HAP-1 (cell line): Measurements from ENCODE around the gene CHODL.

ENCODE experiments used
- DNase-seq, 2 experiments: peaks; one replicate each; pipeline ENCODE4 v3.0.0-alpha.2; 2016 to 2020; ENCODE audit warnings: low spot score in 2 of 2
- H3K27me3 ChIP-seq: fragments of 250-450 bp; sonication (Bioruptor Pico); 2 replicates; pipeline ENCODE4 v1.5.1; 2020; ENCODE audit warnings: low read depth, mild to moderate bottlenecking, moderate library complexity
- H3K36me3 ChIP-seq: fragments of 250-450 bp; sonication (Bioruptor Pico); replicated peaks from 2 replicates; pipeline ENCODE4 v1.5.1; 2020; ENCODE audit warnings: mild to moderate bottlenecking
- H3K4me1 ChIP-seq: fragments of 250-450 bp; sonication (Bioruptor Pico); 2 replicates; pipeline ENCODE4 v1.5.1; 2020; ENCODE audit warnings: mild to moderate bottlenecking
- H3K4me3 ChIP-seq: fragments of 250-450 bp; sonication (Bioruptor Pico); 2 replicates; pipeline ENCODE4 v1.5.1; 2020; ENCODE audit warnings: mild to moderate bottlenecking, moderate library complexity
- H3K9me3 ChIP-seq: fragments of 250-450 bp; sonication (Bioruptor Pico); 2 replicates; pipeline ENCODE4 v1.5.1; 2020; ENCODE audit warnings: mild to moderate bottlenecking, moderate library complexity
- in situ Hi-C: fragments of 300-500 bp; cut with MboI; formaldehyde crosslinking; loops from 3 replicates; pipeline ENCODE4 v1.14.3; 2020; ENCODE audit warnings: low sequenced_read_pairs, inconsistent platforms, mixed read lengths

The CHODL gene

DNA sequence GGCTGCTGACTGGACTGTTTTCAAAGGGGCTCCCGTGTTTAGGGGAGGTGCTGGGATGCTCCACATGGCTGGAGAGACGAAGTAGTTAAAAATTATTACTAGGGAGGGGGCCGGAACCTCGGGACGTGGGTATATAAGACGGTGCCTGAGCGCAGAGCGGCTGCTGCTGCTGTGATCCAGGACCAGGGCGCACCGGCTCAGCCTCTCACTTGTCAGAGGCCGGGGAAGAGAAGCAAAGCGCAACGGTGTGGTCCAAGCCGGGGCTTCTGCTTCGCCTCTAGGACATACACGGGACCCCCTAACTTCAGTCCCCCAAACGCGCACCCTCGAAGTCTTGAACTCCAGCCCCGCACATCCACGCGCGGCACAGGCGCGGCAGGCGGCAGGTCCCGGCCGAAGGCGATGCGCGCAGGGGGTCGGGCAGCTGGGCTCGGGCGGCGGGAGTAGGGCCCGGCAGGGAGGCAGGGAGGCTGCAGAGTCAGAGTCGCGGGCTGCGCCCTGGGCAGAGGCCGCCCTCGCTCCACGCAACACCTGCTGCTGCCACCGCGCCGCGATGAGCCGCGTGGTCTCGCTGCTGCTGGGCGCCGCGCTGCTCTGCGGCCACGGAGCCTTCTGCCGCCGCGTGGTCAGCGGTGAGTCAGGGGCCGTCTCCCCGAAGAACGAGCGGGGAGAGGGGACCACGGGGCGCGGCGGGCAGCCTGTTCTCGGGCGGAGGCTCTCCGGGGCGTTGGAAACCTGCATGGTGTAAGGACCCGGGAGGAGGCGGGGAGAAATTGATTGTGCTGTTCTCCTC is at the start of gene CHODL:
CHODL (plus strand) TSS at position 163 of the 793 bp plus-strand sequence; CDS start at position 554, 391 bp downstream.
- Histone ChIP-seq H3K27me3 (0 out of 2 replicates have a peak, but pooled peaks cover 3% of the 10 kb centered on the region), H3K9me3 (no peaks in the 10 kb centered on the region), H3K4me1 (no peaks in the 10 kb centered on the region), H3K36me3 (no peaks in the 10 kb centered on the region), H3K4me3 (peak within 1 kb of the TSS; percentile 26)
- in situ Hi-C loops, result no loop called here
- peak in 1 of 2 experiments; percentile 12 for DNase-seq

DNA sequence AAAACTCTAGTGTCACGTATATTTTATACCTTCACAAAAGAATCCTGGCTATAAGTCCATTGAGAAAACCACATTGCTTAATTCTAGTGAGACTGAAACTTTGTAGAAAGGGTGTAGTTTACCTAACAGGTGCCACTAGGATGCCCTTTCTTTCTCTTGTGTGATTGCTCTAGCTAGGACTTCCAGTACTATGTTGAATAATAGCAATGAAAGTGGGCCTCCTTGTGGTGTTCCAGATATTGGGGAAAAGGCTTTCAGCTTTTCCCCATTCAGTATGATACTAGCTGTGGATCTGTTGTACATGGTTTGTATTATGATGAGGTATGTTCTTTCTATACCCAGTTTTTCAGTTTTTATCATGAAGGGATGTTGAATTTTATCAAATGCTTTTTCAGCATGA is 39.7 kb upstream of the CHODL start:
- no peaks in the 10 kb centered on the region for H3K27me3 ChIP-seq
- H3K4me1 ChIP-seq, result no peaks in the 10 kb centered on the region
- DNase-seq, result no peak
- no peaks in the 10 kb centered on the region for H3K36me3 ChIP-seq
- H3K9me3 ChIP-seq, result no peaks in the 10 kb centered on the region
- in situ Hi-C loops, result no loop called here
- no peak overlapping the region for H3K4me3 ChIP-seq

DNA sequence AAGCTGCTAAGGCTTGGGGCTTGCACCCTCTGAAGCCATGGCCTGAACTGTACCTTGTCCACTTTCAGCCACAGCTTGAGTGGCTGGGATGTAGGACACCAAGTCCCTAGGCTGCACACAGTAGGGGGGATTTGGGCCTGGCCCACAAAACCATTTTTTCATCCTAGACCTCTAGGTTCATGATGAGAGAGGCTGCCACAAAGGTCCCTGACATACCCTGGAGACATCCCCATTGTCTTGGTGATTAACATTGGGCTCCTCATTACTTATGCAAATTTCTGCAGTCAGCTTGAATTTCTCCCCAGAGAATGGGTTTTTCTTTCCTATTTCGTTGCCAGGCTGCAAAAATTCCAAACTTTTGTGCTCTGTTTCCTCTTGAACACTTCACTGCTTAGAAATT is 26.3 kb upstream of the CHODL start:
- Histone ChIP-seq H3K9me3 (0 out of 2 replicates have a peak, but pooled peaks cover 2% of the 10 kb centered on the region), H3K27me3 (no peaks in the 10 kb centered on the region; the same call in 1 of the 2 replicates), H3K36me3 (no peaks in the 10 kb centered on the region), H3K4me1 (no peaks in the 10 kb centered on the region), H3K4me3 (no peak overlapping the region)
- in situ Hi-C loops, result no loop called here
- no peak for DNase-seq

GRCh38 chr21:18220498-18220897 is 24.1 kb upstream of the CHODL start:
- Histone ChIP-seq H3K36me3 (no peaks in the 10 kb centered on the region), H3K27me3 (no peaks in the 10 kb centered on the region; the same call in 1 of the 2 replicates), H3K9me3 (0 out of 2 replicates have a peak, but pooled peaks cover 2% of the 10 kb centered on the region), H3K4me1 (no peaks in the 10 kb centered on the region), H3K4me3 (no peak overlapping the region)
- in situ Hi-C loops, result no loop called here
- DNase-seq, result no peak

DNA sequence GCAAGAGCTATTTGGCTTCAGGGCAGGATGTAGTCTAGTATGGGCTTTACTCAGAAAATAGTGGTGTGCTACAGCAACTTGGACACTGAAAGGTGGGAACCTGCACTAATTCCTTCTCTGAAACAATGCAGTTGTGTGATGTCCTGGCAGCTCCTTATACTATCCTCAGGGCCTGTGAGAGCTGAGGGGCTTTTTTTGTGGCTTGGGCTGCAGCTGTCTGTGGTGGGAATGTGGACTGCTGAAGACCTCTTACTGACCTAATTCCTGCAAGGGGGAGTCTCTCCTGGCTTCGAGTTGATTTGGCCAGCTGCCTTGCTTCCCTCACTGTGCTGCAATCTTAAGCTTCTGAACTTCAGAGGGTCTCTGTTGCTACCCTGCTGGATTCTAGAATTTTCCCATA is 22.3 kb upstream of the CHODL start:
- H3K4me1 ChIP-seq, result no peaks in the 10 kb centered on the region
- no peaks in the 10 kb centered on the region for H3K36me3 ChIP-seq
- H3K27me3 ChIP-seq, result no peaks in the 10 kb centered on the region
- H3K9me3 ChIP-seq, result 0 out of 2 replicates have a peak, but pooled peaks cover 2% of the 10 kb centered on the region
- in situ Hi-C loops, result no loop called here
- no peak overlapping the region for H3K4me3 ChIP-seq
- no peak for DNase-seq

GRCh38 chr21:18228060-18228739 is 16.4 kb upstream of the CHODL start:
- H3K36me3 ChIP-seq, result no peaks in the 10 kb centered on the region
- no peak for DNase-seq
- H3K27me3 ChIP-seq, result no peaks in the 10 kb centered on the region
- in situ Hi-C loops, result no loop called here
- H3K4me1 ChIP-seq, result no peaks in the 10 kb centered on the region
- no peaks in the 10 kb centered on the region for H3K9me3 ChIP-seq
- no peak overlapping the region for H3K4me3 ChIP-seq

- in situ Hi-C loops, result no loop called here
Measured at GRCh38 chr21:18235545-18235944, 9.1 kb upstream of the CHODL start.

GRCh38 chr21:18245464-18245967 is 883 bp downstream of the CHODL start:
- 0 out of 2 replicates have a peak, but pooled peaks cover 3% of the 10 kb centered on the region for H3K27me3 ChIP-seq

More at GRCh38 chr21:18235545-18235944, 9.1 kb upstream of the CHODL start:
- Histone ChIP-seq H3K4me1 (no peaks in the 10 kb centered on the region), H3K9me3 (no peaks in the 10 kb centered on the region), H3K27me3 (no peaks in the 10 kb centered on the region), H3K4me3 (no peak overlapping the region), H3K36me3 (no peaks in the 10 kb centered on the region)
- DNase-seq, result no peak

GRCh38 chr21:18248171-18248570 is 3.5 kb downstream of the CHODL start:
- Histone ChIP-seq H3K4me1 (no peaks in the 10 kb centered on the region; the same call in 1 of the 2 replicates), H3K27me3 (0 out of 2 replicates have a peak, but pooled peaks cover 3% of the 10 kb centered on the region), H3K4me3 (no peak overlapping the region), H3K36me3 (no peaks in the 10 kb centered on the region), H3K9me3 (no peaks in the 10 kb centered on the region)
- in situ Hi-C loops, result no loop called here
- no peak for DNase-seq

More at GRCh38 chr21:18245464-18245967, 883 bp downstream of the CHODL start:
- in situ Hi-C loops, result no loop called here
- no peaks in the 10 kb centered on the region for H3K4me1 ChIP-seq
- peak overlapping the region; percentile 26 for H3K4me3 ChIP-seq
- peak in 1 of 2 experiments; percentile 25 for DNase-seq
- no peaks in the 10 kb centered on the region for H3K36me3 ChIP-seq
- no peaks in the 10 kb centered on the region for H3K9me3 ChIP-seq

DNA sequence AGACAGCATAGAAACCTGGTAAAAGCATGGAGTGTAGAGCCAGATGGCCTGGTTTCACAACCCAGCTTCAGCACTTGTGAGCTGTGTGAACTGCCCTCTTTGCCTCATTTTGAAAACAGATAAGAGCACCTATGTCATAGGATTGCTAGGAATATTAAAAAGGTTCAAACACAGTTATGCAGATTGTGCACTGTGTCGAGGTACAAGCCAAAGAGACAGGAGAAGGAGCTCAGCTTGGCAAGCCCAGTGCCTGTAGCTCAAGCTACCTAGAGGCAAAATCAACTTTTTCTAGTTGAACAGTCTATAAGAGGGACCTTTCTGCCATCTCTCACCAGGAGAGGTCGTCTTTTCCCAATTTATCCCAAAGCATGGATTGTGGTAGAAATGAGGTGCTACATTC is 5.0 kb downstream of the CHODL start:
- Histone ChIP-seq H3K36me3 (no peaks in the 10 kb centered on the region), H3K27me3 (0 out of 2 replicates have a peak, but pooled peaks cover 3% of the 10 kb centered on the region), H3K4me1 (no peaks in the 10 kb centered on the region; the same call in 1 of the 2 replicates), H3K9me3 (no peaks in the 10 kb centered on the region), H3K4me3 (no peak overlapping the region)
- in situ Hi-C loops, result no loop called here
- DNase-seq, result peak; percentile 17 to 22

- H3K4me3 ChIP-seq, result no peak overlapping the region
- no peaks in the 10 kb centered on the region; the same call in 1 of the 2 replicates for H3K4me1 ChIP-seq
- H3K9me3 ChIP-seq, result no peaks in the 10 kb centered on the region
- H3K27me3 ChIP-seq, result 0 out of 2 replicates have a peak, but pooled peaks cover 3% of the 10 kb centered on the region
- DNase-seq, result no peak
- H3K36me3 ChIP-seq, result no peaks in the 10 kb centered on the region
- in situ Hi-C loops, result no loop called here
Measured at GRCh38 chr21:18251065-18251464, 6.4 kb downstream of the CHODL start.

GRCh38 chr21:18252256-18252655 is 7.6 kb downstream of the CHODL start:
- in situ Hi-C loops, result no loop called here
- Histone ChIP-seq H3K4me1 (no peaks in the 10 kb centered on the region; the same call in 1 of the 2 replicates), H3K27me3 (no peaks in the 10 kb centered on the region), H3K36me3 (no peaks in the 10 kb centered on the region), H3K4me3 (no peak overlapping the region), H3K9me3 (no peaks in the 10 kb centered on the region)
- no peak for DNase-seq

DNA sequence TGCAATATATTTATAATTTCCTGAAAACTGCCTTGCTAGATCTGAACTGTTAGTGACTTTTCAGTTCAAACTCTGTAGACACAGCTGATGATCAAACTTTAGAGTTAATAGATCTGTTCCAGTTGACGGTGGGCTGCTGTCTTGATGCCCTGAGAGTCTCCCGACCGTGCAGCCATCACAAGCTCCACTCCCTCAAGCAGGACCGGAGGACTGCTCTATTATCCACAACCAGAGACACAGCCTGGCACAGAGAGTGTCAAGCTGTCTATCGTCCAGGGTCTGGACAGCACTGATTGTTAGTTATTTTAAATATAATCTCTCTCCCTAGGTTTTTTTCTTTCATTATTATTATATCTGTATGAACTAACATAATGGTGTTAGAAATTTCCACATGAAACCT is 8.0 kb downstream of the CHODL start:
- H3K27me3 ChIP-seq, result no peaks in the 10 kb centered on the region
- H3K4me1 ChIP-seq, result no peaks in the 10 kb centered on the region; the same call in 1 of the 2 replicates
- no peaks in the 10 kb centered on the region for H3K36me3 ChIP-seq
- no peak overlapping the region for H3K4me3 ChIP-seq
- in situ Hi-C loops, result no loop called here
- no peaks in the 10 kb centered on the region for H3K9me3 ChIP-seq
- DNase-seq, result peak in 1 of 2 experiments; percentile 8
